Fibroblast of lung (primary cell): ENCODE data around the gene RAP1GAP2.

Source experiments
- CTCF ChIP-seq, 2 donors: IDR thresholded peaks in 1 of 2; conservative IDR thresholded peaks in 1 of 2; 1 replicate in 1 of 2; 2 replicates in 1 of 2; pipeline ENCODE4 v1.5.1; 2011 to 2012; ENCODE audit warnings: low read length in 2 of 2, control low read depth in 1 of 2, inconsistent platforms in 1 of 2, low read depth in 1 of 2, mild to moderate bottlenecking in 1 of 2
- EZH2 ChIP-seq: IDR thresholded peaks from 2 replicates; pipeline ENCODE4 v1.5.1; 2012; ENCODE audit warnings: low read length, control low read depth, mild to moderate bottlenecking; ENCODE audit errors: missing control alignments

- TF ChIP-seq CTCF (conservative IDR thresholded peaks at IDR 0.05 in 1 of 2, IDR thresholded peaks at IDR 0.05 in 1 of 2; ENCODE audit: low read depth in 1 of 2, low read length in 2 of 2) (no peak), EZH2 (no peak)
These were observed 176.5 kb downstream of the RAP1GAP2 start for GRCh38 chr17:2972749-2973148.
